NOMO-1 treated with dmso at 0.1 percent for 144 hours (cell line): Measurements from ENCODE around the gene F8A3.
"Not testable (repeated sequence)": the region's sequence is repeated elsewhere in the genome, so short reads cannot be mapped to it uniquely, and the experiment has no call there.

Experiments used
- DNase-seq: peaks from one replicate; lab custom pipeline; 2025; ENCODE audit not compliant: unreplicated experiment; lab: John Stamatoyannopoulos, UW

The F8A3 gene

GRCh38 chrX:155458471-155458870 lies at the start of gene F8A3:
Gene F8A3 (minus strand): TSS chrX:155458620. CDS start chrX:155458600, 20 bp downstream.
- DNase-seq = not testable (repeated sequence)

- no peak for DNase-seq
Observed at GRCh38 chrX:155505296-155505695, 46.9 kb upstream of the F8A3 start.

GRCh38 chrX:155495134-155495533 lies 36.7 kb upstream of the F8A3 start:
- not testable (repeated sequence) for DNase-seq

- DNase-seq = not testable (repeated sequence)
Observed at GRCh38 chrX:155491421-155491820, 33.0 kb upstream of the F8A3 start.

DNA sequence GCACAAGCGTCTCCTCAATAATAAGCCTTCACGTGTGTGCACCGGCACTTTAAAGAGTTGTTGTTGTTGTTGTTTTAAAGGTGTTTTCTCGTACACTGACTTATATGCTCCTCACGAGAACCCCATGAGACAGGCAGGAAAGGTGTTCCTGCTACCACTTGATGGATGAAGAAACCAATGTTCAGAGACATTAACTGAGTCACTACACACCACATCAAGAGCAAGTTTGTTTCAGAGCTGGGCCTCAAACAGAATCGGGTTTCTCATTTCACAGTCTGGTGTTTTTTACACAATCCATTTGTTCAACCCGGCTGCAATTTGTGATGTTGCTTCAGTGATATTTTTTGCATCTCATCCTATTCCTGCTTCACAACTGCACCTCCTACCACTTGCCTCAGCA lies 18.7 kb upstream of the F8A3 start:
- DNase-seq = not testable (repeated sequence)

- not testable (repeated sequence) for DNase-seq
Observed at GRCh38 chrX:155466269-155466938, 8.0 kb upstream of the F8A3 start.

GRCh38 chrX:155460501-155460900 lies 2.1 kb upstream of the F8A3 start:
- not testable (repeated sequence) for DNase-seq

DNA sequence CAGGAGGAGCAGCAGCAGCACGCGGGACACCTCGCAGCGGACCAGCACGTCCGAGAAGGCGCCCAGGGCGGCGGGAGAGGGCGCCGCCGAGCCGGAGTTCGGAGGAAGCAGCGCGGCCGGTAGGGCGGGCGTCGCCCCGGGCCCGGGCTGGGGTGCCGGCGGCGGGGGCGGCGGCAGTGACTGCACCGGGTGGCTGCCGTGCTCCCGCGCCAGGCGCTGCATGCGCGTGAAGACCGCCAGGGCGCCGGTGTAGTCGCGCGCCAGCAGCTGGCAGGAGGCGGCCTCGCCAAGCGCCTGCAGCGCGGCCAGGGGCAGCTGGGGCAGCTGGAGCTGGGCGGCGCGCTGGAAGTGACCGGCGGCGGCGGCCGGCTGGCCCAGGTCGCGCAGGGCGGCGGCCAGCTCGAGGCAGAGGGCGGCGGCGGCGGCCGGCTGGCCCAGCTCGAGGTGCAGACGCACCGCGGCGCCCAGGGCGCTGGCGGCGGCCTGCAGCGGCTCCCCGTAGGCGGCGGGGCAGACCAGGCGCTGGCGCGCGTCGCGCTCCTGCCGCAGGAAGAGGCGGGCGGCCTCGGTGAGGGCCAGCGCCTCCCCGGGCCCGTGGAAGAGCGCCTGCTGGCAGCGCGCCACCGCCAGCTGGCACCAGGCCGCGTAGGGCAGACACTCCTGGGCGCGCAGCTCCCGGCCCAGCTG lies 516 bp downstream of the F8A3 start:
- DNase-seq = not testable (repeated sequence)

DNA sequence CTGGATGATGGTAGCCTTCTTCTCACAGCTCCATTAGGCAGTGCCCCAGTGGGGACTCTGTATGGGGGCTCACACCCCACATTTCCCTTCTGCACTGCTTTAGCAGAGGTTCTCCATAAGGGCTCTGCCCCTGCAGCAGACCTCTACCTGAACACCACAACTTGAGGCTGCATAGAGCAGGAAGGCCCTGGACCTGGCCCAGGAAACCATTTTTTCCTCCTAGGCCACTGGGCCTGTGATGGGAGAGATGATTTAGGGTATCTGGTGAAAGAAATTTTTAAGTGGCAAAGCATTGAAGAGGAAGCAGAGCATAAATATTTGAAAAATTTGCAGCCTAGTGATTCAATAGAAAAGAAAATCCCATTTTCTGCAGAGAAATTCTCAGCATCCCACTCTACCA lies 17.3 kb downstream of the F8A3 start:
- no peak for DNase-seq

- DNase-seq = no peak
Observed at GRCh38 chrX:155435744-155436112, 22.7 kb downstream of the F8A3 start.

DNA sequence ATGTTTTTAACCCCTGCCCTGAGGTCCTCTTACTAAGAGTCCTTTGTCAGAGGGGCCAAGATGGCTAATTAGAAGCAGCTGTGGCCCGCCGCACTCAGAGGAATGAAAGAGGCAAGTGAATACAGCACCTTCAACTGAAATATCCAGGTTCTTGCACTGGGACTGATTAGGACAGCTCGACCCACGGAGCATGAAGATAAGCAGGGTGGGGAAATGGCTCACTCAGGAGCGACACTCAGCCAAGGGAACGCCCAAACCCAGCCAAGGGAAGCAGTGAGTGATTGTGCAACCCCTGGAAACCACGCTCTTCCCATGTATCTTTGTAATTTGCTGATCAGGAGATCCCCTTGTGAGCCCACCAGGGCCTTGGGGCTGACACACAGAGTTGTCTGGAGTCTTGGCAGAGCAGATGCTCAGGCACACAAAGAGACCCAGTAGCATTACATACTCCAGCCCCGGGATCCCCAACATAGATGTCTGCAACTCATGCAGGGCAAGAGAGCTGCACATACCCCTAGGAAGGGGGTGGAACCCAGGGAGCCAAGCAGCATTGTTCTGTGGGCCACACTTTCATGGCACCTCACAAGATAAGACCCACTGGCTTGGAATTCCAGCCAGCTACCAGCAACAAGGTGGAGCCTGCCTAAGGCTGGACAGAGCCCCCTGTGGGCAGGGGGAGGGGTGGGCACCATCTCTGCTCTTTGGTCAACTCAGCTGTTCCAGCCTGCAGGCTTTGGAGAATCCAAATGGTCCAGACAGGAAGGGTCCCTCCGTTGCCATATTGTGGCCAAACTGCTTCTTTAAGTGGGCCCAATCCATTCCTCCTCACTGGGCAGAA lies 23.3 kb downstream of the F8A3 start:
- no peak for DNase-seq

DNA sequence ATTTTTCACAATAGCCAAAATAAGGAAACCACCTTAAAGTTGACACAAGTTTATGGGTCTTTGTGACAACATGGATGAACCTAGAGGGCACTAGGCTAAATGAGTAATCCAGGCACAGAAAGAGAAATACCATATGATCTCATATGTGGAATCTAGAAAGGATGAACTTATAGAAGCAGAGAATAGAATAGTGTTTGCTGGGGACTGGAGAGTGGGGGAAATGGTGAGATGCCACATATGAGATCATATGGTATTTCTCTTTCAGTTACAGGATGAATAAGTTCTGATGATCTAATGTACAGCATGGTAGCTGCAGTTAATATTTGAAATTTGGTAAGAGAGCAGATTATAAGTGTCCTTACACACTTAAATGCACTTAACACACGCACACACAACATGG lies 40.7 kb downstream of the F8A3 start:
- no peak for DNase-seq
